ENCODE measurements around the gene ADGRL3.

DNA sequence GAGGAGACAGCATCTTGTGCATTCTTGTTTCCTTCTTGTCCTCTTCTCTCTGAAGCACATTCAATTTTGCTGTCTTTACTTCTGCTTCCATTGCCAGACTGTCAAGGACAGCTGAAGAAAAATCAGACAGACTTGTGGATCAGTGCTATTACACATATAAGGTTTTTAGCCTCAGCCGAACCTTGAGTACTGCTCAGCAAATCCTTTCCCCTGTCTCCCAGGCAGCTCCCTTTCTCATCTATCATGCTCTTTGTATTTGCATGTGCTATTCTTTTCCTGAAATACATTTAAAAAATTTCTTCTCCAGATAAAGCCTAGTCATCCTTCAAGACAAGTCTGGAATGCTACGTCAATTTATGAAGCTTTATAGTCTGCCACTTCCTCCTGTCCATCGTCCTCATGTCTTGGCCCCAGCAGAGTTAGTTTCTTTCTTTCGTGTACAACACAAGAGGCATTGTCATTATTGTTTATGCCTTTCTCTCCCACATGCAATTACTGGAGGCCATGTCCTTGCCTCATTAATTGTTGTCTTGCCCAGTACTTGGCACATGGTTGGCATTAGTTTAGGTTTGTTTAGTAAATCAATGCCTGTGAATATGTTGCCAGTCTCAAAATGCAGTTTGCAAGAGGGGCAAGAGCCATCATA lies 45.1 kb downstream of the ADGRL3 start:
- no peak for TF ChIP-seq POLR2A (IDR thresholded peaks at IDR 0.05)
- TF ChIP-seq, protein P1, sequence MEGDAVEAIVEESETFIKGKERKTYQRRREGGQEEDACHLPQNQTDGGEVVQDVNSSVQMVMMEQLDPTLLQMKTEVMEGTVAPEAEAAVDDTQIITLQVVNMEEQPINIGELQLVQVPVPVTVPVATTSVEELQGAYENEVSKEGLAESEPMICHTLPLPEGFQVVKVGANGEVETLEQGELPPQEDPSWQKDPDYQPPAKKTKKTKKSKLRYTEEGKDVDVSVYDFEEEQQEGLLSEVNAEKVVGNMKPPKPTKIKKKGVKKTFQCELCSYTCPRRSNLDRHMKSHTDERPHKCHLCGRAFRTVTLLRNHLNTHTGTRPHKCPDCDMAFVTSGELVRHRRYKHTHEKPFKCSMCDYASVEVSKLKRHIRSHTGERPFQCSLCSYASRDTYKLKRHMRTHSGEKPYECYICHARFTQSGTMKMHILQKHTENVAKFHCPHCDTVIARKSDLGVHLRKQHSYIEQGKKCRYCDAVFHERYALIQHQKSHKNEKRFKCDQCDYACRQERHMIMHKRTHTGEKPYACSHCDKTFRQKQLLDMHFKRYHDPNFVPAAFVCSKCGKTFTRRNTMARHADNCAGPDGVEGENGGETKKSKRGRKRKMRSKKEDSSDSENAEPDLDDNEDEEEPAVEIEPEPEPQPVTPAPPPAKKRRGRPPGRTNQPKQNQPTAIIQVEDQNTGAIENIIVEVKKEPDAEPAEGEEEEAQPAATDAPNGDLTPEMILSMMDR (IDR thresholded peaks at IDR 0.05): no peak

Measured in thyroid gland (tissue), 4 donors.